H1 (cell line): ENCODE measurements around the gene BTAF1.

Experiments used
- CHD1 ChIP-seq: IDR thresholded peaks from 2 replicates; pipeline ENCODE4 v1.6.1; 2012; ENCODE audit warnings: low read depth, low read length, improper control_type of control experiment
- CHD2 ChIP-seq: IDR thresholded peaks from 2 replicates; pipeline ENCODE4 v1.6.1; 2012; ENCODE audit warnings: low read length, improper control_type of control experiment
- CTCF ChIP-seq, 3 experiments: IDR thresholded peaks; 1 replicate in 2 of 3; 2 replicates in 1 of 3; pipeline versions ENCODE4 v1.5.1 to v1.6.1; 2011; ENCODE audit warnings: low read length in 3 of 3, mild to moderate bottlenecking in 3 of 3, inconsistent platforms in 2 of 3, low read depth in 1 of 3, moderate library complexity in 1 of 3; ENCODE audit not compliant: insufficient read depth in 1 of 3; ENCODE audit errors: control extremely low read depth in 1 of 3
- TF ChIP-seq, protein P1 (sequence below): fragments of 300-600 bp; sonication (generic); IDR thresholded peaks from 2 replicates; pipeline ENCODE4 v1.7.1; 2012; ENCODE audit warnings: low read length, moderate library complexity, mild to moderate bottlenecking, inconsistent platforms; ENCODE audit not compliant: insufficient replicate concordance

GRCh38 chr10:92047215-92047614, 123.6 kb downstream of the BTAF1 start:
- TF ChIP-seq, protein P1, sequence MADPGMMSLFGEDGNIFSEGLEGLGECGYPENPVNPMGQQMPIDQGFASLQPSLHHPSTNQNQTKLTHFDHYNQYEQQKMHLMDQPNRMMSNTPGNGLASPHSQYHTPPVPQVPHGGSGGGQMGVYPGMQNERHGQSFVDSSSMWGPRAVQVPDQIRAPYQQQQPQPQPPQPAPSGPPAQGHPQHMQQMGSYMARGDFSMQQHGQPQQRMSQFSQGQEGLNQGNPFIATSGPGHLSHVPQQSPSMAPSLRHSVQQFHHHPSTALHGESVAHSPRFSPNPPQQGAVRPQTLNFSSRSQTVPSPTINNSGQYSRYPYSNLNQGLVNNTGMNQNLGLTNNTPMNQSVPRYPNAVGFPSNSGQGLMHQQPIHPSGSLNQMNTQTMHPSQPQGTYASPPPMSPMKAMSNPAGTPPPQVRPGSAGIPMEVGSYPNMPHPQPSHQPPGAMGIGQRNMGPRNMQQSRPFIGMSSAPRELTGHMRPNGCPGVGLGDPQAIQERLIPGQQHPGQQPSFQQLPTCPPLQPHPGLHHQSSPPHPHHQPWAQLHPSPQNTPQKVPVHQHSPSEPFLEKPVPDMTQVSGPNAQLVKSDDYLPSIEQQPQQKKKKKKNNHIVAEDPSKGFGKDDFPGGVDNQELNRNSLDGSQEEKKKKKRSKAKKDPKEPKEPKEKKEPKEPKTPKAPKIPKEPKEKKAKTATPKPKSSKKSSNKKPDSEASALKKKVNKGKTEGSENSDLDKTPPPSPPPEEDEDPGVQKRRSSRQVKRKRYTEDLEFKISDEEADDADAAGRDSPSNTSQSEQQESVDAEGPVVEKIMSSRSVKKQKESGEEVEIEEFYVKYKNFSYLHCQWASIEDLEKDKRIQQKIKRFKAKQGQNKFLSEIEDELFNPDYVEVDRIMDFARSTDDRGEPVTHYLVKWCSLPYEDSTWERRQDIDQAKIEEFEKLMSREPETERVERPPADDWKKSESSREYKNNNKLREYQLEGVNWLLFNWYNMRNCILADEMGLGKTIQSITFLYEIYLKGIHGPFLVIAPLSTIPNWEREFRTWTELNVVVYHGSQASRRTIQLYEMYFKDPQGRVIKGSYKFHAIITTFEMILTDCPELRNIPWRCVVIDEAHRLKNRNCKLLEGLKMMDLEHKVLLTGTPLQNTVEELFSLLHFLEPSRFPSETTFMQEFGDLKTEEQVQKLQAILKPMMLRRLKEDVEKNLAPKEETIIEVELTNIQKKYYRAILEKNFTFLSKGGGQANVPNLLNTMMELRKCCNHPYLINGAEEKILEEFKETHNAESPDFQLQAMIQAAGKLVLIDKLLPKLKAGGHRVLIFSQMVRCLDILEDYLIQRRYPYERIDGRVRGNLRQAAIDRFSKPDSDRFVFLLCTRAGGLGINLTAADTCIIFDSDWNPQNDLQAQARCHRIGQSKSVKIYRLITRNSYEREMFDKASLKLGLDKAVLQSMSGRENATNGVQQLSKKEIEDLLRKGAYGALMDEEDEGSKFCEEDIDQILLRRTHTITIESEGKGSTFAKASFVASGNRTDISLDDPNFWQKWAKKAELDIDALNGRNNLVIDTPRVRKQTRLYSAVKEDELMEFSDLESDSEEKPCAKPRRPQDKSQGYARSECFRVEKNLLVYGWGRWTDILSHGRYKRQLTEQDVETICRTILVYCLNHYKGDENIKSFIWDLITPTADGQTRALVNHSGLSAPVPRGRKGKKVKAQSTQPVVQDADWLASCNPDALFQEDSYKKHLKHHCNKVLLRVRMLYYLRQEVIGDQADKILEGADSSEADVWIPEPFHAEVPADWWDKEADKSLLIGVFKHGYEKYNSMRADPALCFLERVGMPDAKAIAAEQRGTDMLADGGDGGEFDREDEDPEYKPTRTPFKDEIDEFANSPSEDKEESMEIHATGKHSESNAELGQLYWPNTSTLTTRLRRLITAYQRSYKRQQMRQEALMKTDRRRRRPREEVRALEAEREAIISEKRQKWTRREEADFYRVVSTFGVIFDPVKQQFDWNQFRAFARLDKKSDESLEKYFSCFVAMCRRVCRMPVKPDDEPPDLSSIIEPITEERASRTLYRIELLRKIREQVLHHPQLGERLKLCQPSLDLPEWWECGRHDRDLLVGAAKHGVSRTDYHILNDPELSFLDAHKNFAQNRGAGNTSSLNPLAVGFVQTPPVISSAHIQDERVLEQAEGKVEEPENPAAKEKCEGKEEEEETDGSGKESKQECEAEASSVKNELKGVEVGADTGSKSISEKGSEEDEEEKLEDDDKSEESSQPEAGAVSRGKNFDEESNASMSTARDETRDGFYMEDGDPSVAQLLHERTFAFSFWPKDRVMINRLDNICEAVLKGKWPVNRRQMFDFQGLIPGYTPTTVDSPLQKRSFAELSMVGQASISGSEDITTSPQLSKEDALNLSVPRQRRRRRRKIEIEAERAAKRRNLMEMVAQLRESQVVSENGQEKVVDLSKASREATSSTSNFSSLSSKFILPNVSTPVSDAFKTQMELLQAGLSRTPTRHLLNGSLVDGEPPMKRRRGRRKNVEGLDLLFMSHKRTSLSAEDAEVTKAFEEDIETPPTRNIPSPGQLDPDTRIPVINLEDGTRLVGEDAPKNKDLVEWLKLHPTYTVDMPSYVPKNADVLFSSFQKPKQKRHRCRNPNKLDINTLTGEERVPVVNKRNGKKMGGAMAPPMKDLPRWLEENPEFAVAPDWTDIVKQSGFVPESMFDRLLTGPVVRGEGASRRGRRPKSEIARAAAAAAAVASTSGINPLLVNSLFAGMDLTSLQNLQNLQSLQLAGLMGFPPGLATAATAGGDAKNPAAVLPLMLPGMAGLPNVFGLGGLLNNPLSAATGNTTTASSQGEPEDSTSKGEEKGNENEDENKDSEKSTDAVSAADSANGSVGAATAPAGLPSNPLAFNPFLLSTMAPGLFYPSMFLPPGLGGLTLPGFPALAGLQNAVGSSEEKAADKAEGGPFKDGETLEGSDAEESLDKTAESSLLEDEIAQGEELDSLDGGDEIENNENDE, result no peak
- TF ChIP-seq CHD2 (no peak), CHD1 (no peak), CTCF (IDR thresholded peaks at IDR 0.05; ENCODE audit: control extremely low read depth in 1 of 3, insufficient read depth in 1 of 3, low read depth in 1 of 3, low read length in 3 of 3) (no peak)
